GM12873 (cell line): ENCODE results near the gene MPND.

ENCODE experiments used
- TF ChIP-seq, protein P1 (sequence below): IDR thresholded peaks from 2 replicates; pipeline ENCODE4 v1.5.1; 2012; ENCODE audit warnings: low read depth, mild to moderate bottlenecking, moderate library complexity, low read length, control low read depth; ENCODE audit not compliant: insufficient read depth; ENCODE audit errors: missing control alignments

Gene MPND

DNA sequence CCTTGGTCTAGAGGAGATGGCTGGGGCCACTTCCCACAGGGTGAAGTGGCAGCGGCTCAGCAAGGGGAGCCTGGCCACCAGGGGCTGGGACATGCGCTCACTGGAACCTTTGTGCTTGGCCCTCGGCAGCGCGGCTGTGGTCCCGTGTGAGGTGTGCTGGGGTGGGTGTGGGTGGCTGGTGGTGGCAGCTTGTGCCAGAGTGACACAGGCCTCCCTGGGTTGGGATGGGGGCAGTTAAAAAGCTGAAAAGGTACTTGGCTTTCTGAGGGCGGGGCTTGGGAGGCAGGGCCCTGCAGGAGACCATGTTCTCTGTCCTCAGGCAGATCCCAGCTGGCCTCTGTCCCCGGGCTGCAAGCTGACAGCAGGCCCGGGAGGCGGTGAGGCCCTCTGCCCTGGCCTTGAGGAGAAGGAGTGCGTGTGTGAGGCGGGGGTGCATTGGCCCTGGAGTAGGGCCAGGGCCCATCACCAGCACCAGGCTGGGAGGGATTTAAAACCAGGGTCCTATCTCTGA, 17.3 kb downstream of the MPND start:
- TF ChIP-seq, protein P1, sequence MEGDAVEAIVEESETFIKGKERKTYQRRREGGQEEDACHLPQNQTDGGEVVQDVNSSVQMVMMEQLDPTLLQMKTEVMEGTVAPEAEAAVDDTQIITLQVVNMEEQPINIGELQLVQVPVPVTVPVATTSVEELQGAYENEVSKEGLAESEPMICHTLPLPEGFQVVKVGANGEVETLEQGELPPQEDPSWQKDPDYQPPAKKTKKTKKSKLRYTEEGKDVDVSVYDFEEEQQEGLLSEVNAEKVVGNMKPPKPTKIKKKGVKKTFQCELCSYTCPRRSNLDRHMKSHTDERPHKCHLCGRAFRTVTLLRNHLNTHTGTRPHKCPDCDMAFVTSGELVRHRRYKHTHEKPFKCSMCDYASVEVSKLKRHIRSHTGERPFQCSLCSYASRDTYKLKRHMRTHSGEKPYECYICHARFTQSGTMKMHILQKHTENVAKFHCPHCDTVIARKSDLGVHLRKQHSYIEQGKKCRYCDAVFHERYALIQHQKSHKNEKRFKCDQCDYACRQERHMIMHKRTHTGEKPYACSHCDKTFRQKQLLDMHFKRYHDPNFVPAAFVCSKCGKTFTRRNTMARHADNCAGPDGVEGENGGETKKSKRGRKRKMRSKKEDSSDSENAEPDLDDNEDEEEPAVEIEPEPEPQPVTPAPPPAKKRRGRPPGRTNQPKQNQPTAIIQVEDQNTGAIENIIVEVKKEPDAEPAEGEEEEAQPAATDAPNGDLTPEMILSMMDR: no peak

DNA sequence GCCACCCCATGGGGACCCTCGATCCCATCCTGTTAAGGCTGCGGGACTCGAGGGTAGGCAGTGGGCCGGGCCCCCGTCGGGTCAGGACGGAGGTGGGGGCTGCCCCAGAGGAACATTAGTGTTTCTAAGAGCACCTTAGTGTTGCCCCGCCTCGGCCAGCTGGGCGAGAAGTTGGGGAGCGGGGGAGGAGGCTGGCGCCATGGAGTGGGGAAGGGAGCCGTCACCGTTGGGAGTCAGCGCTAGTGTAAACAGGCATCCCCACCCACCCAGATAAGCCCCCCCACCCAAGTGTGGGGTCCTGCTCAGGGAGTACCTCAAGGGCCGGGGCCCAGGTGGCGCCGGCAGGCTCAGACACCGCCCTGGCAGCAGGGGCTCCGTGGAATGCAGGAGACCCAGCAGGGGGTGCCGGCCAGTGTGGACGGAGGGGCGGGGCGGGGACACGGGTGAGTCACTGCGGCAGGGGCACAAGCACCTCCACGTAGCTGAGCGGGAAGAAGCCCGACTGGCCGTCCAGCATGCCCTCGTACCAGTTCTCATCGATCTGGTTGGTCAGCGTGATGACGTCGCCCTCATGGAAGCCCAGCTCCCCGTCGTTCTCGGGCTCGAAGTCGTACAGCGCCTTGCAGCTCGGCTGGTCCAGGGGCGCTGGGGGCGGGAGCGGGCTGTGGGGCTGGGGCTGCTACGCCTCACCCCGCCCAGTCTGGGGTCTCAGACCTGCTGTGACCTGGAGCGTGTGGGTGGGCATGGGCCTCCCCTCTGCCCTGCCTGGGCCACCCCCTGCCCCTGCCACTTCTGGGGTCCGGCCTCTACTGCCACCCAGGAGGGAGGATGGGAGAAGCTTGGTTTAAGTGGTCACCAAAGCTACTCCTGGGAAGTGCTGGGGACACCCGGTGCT, 18.0 kb downstream of the MPND start:
- TF ChIP-seq, protein P1: no peak

DNA sequence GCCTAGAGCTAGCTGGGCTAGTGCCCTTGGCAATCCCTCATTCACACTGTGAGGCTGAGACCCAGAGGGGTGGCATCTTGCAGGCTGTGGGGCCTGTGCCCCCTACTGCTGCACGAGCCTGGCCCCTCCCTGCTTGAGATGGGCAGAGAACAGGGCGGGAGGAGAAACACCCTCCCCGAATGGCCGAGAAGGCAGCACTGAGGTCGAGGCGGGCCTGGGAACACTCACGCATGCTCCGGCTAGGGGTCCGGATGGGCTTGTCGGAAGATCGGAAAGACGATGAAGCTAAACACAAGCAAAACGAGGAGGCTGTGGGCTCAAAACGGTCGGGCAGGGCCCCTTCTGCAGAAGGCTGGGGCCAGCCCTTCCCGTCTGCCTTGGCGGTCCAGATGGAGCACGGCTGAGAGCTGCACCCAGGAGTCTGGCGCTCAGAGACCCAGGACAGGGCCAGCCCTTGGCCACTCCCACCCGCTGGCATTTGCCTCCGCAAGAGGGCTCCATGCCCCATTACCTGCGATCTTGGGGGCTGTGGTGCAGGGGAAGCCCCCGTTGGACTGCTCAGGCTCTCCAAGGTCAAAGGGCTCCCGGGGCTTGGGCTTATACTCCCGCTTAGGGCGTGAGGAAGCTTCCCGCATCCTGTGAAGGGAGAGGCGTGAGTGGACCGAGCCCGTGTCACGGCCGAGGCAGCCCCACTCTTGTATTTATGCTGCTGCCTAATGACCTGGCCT, 18.9 kb downstream of the MPND start:
- TF ChIP-seq, protein P1: no peak

DNA sequence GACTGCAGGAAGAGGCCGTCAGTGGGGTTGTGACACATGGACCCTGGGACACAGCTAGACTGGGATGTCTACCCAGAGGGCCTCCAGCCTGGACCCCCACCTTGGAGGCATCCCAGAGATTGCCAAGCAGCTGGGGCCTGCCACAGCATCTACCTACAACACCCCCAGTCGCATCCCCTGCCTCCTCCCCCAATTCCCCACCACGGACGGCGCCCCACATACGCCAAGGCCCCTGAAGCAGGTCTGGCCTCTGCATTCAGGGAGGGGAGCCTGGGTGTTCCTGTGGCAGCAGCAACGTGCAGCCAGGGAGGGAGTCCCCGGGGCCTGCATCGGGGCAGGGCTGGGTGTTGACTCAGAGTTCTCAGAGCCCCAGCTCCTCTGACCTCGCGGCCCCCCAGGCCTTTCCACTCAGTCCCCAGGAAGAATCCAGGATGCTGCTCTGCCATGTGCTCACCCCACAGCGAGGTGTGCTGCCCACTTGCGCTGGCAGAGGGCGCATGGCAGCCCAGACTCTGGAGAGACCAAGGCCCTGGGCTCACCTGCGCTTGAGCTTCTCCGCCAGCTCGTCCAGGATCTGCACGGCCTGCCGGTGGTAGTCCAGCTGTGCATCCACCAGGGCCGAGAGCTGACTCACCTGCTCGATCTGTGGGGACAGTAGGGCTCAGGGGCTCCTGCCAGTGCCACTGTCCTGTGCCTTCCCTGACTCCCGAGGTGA, 19.6 kb downstream of the MPND start:
- TF ChIP-seq, protein P1: peak; percentile 33

DNA sequence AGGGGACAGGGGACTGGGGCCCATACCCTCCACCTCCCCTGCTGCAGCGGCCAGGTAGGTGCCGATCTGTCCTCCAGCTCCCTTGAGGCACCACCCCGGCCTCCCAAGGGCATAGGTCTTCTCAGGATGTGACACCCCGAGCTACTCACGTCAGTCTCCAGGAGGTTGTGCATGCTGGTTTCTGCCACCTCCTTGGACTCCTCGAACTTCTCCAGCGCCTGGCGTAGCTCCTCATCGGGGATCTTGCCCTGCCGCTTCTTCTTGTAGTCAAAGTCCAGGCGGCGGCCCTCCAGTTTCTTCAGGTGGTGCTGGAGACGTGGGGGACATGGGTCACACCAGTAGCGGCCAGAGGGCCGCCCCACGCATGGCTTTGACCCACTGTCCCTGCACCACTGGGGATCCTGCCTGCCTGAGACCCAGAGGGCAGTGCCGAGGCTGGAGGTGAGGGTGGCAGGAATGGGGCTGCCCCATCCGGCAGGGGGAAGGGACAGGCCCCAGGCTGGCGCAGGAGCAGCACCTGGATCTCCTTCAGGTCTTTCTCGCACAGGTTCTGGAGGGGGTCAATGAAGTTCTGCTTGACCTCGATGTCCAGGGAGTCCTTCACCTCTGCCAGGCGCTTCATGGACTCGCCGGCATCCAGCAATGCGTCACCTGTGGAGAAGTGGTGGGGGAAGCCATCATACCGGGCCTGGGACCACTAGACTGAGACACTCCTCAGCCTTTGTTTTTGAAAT, 20.4 kb downstream of the MPND start:
- TF ChIP-seq, protein P1: no peak

DNA sequence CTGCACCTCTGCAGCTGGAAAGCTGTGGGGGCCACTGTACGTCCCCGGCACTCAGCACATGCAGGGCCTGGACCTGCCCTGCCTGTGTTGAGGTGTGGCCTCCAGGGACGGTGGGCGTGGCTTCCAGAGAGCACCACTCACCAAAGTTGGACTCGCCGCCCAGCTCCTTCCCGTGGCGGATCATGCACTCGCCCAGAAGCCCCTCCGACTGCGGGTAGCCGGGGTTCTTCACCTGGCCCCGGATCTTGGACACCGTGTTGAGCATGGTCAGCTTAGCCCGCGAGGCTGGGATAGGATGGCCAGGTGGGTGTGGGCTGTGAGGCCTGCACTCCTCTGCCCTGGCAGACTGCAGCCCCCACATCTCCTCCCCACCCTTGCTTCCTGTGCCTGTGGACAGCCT, 22.0 kb downstream of the MPND start:
- TF ChIP-seq, protein P1: no peak
